ENCODE measurements around the gene TMEM59L. TPM values are rescaled to one million over a fixed set of nuclear protein-coding genes. Genes with fewer than 3 reads are reported as not detected.

TMEM59L gene
- polyA plus RNA-seq, 1 of the 3 experiments (the other 2 are of a cell fraction), result 9.6 TPM

- H3K4me2 ChIP-seq, result no peak overlapping the region
- H4K20me1 ChIP-seq (ENCODE audit: insufficient read depth), result no peaks in the 10 kb centered on the region
- no peaks in the 10 kb centered on the region for H3K9me3 ChIP-seq
- H3K4me3 ChIP-seq (ENCODE audit: low read depth in 2 of 2, low read length in 1 of 2), result no peak overlapping the region
- 0 out of 2 replicates have a peak, but pooled peaks cover 3% of the 10 kb centered on the region for H3K79me2 ChIP-seq (ENCODE audit: insufficient read depth)
- TF ChIP-seq FOSL2 (IDR thresholded peaks at IDR 0.05; ENCODE audit: borderline replicate concordance, low read depth) (no peak), RXRA (IDR thresholded peaks at IDR 0.05; ENCODE audit: borderline replicate concordance, low read depth) (no peak), JUND (IDR thresholded peaks at IDR 0.05) (no peak), TAF1 (IDR thresholded peaks at IDR 0.05; ENCODE audit: borderline replicate concordance, low read depth, low read length) (no peak), RFX5 (IDR thresholded peaks at IDR 0.05; ENCODE audit: low read length) (no peak), GABPA (IDR thresholded peaks at IDR 0.05; ENCODE audit: low read depth) (no peak), RAD21 (IDR thresholded peaks at IDR 0.05; ENCODE audit: low read length) (no peak), GATA2 (CRISPR knock-in tag; IDR thresholded peaks at IDR 0.05) (no peak), RCOR1 (IDR thresholded peaks at IDR 0.05; ENCODE audit: low read length) (no peak), NRF1 (IDR thresholded peaks at IDR 0.05; ENCODE audit: low read depth, low read length) (no peak), POLR2AphosphoS5 (IDR thresholded peaks at IDR 0.05; ENCODE audit: low read depth, low read length) (no peak), YY1 (IDR thresholded peaks at IDR 0.05; ENCODE audit: low read depth) (no peak), TEAD4 (IDR thresholded peaks at IDR 0.05; ENCODE audit: borderline replicate concordance, insufficient read depth) (no peak), SIN3A (IDR thresholded peaks at IDR 0.05; ENCODE audit: borderline replicate concordance, low read depth, low read length) (no peak)
- TF ChIP-seq, protein P1, sequence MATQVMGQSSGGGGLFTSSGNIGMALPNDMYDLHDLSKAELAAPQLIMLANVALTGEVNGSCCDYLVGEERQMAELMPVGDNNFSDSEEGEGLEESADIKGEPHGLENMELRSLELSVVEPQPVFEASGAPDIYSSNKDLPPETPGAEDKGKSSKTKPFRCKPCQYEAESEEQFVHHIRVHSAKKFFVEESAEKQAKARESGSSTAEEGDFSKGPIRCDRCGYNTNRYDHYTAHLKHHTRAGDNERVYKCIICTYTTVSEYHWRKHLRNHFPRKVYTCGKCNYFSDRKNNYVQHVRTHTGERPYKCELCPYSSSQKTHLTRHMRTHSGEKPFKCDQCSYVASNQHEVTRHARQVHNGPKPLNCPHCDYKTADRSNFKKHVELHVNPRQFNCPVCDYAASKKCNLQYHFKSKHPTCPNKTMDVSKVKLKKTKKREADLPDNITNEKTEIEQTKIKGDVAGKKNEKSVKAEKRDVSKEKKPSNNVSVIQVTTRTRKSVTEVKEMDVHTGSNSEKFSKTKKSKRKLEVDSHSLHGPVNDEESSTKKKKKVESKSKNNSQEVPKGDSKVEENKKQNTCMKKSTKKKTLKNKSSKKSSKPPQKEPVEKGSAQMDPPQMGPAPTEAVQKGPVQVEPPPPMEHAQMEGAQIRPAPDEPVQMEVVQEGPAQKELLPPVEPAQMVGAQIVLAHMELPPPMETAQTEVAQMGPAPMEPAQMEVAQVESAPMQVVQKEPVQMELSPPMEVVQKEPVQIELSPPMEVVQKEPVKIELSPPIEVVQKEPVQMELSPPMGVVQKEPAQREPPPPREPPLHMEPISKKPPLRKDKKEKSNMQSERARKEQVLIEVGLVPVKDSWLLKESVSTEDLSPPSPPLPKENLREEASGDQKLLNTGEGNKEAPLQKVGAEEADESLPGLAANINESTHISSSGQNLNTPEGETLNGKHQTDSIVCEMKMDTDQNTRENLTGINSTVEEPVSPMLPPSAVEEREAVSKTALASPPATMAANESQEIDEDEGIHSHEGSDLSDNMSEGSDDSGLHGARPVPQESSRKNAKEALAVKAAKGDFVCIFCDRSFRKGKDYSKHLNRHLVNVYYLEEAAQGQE (IDR thresholded peaks at IDR 0.05; ENCODE audit: low read depth, low read length), result no peak
- TF ChIP-seq, protein P2, sequence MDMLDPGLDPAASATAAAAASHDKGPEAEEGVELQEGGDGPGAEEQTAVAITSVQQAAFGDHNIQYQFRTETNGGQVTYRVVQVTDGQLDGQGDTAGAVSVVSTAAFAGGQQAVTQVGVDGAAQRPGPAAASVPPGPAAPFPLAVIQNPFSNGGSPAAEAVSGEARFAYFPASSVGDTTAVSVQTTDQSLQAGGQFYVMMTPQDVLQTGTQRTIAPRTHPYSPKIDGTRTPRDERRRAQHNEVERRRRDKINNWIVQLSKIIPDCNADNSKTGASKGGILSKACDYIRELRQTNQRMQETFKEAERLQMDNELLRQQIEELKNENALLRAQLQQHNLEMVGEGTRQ (IDR thresholded peaks at IDR 0.05; ENCODE audit: borderline replicate concordance, low read depth, low read length), result no peak
- peaks cover 13% of the 10 kb centered on the region for H3F3A ChIP-seq (replicated peaks; ENCODE audit: insufficient read depth)
- no peak overlapping the region for H3K27ac ChIP-seq (ENCODE audit: low read depth in 2 of 2, low read length in 1 of 2)
- H3K4me1 ChIP-seq (ENCODE audit: control insufficient read depth in 1 of 2, insufficient read depth in 2 of 2, low read depth in 1 of 2, low read length in 1 of 2), result peaks cover 7 to 11% of the 10 kb centered on the region in 2 experiments; a peak in 1 of 4 replicates
- no peak for DNase-seq
- H3K9ac ChIP-seq, result no peak overlapping the region
- no peaks in the 10 kb centered on the region for H3K36me3 ChIP-seq (replicated peaks in 1 of 2; ENCODE audit: control insufficient read depth in 1 of 2, insufficient read depth in 2 of 2, low read length in 1 of 2)
- no peaks in the 10 kb centered on the region for H3K9me2 ChIP-seq
- POLR2A ChIA-PET, result no interaction called here
- CTCF ChIA-PET, result no interaction called here
- WGBS (ENCODE audit: low lambda C conversion rate), result 95% methylated on average over 7 of the region's 7 CpGs
- no peak overlapping the region for H2AFZ ChIP-seq (ENCODE audit: low read depth)
- H3K27me3 ChIP-seq (ENCODE audit: insufficient read depth), result no peaks in the 10 kb centered on the region
These were observed 41.8 kb downstream of the TMEM59L start for GRCh38 chr19:18654469-18654868.

All from SK-N-SH (cell line).